Brain pericyte (primary cell): ENCODE data around the gene MTRR.
"Not testable (repeated sequence)": the region's sequence is repeated elsewhere in the genome, so short reads cannot be mapped to it uniquely, and the experiment has no call there.

Experiments used
- DNase-seq: peaks from one replicate; pipeline ENCODE4 v3.0.0-alpha.2; 2012; ENCODE audit warnings: low read depth, low spot score

The MTRR gene

DNA sequence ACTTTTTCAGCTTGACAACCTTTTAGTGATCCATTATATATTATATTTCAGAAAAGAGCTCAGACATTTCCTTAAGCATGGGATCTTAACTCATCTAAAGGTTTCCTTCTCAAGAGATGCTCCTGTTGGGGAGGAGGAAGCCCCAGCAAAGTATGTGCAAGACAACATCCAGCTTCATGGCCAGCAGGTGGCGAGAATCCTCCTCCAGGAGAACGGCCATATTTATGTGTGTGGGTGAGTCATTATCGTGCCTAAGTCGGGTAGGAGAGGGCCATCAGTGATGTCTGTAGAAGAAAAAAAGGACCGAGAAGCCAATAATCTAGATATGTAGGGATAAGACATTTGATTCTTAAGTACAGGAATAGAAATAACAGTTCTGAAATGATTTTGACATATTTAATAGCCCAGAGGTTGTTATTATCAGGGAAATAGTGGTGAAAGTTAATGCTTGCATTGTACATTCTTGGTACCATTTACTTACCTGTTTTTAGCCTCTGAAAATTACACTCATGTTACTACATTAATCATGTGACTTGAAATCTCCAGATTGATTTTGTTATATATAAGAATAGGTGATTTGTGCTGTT, 28.2 kb downstream of the MTRR start:
- DNase-seq, result no peak

GRCh38 chr5:7902201-7902600, 33.3 kb downstream of the MTRR start:
- no peak for DNase-seq

DNA sequence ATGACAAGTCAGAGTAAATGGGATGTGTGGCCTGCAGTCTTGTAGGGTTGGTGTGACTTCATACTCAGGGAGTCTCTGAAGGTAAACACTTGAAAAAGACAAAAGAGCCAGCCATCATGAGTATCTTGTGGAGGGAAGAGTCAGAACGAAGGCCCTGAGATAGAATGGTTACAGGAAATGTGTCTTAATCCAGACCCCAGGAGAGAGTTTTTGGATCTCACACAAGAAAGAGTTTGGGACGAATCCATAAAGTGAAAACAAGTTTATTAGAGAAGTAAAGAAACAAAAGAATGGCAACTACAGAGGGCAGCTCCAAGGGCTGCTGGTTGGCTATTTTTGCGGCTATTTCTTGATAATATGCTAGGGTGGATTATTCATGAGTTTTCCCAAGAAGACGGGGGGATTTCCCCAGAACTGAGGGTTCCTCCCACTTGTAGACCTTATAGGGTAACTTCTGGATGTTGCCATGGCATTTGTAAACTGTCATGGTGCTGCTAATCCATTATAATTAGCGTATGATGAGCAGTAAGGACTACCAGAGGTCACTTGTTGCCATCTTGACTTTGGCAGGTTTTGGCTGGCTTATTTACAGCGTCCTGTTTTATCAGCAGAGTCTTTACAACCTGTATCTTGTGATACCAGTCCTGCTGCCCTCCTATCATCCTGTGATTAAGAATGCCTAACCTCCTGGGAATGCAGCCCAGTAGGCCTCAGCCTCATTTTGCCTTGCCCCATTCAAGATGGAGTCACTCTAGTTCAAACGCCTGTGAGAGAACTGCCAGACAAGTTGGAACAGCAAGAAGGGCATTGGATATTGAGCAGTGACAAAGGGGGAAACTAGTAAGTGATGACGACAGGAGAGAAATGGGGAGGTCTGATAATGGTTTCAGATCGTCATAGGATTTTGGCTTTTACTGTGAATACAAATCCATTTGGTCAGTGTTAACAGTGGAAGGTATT, 34.0 kb downstream of the MTRR start:
- no peak for DNase-seq

DNA sequence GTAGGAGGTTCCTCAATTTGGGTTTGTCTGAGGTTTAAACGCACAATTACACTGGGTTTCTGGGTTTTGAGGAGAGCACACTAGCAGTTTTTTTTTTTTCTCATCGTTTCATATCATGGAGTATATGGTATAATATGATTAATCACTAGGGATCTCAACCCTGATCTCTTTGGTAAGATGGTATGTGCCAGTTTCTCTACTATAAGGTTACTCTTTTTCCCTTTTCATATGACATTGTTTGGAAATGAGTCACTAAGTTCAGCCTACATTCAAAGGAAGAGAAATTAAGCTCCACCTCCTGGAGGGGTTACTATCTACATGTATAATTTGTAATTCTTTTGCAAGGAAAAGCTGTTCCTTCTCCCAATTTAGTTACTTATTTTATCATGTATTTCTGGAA, 35.2 kb downstream of the MTRR start:
- no peak for DNase-seq

- DNase-seq, result no peak
Observed at GRCh38 chr5:7907612-7908011, 38.7 kb downstream of the MTRR start.

- no peak for DNase-seq
Observed at GRCh38 chr5:7908317-7908716, 39.4 kb downstream of the MTRR start.

GRCh38 chr5:7910738-7911428, 41.9 kb downstream of the MTRR start:
- no peak for DNase-seq

DNA sequence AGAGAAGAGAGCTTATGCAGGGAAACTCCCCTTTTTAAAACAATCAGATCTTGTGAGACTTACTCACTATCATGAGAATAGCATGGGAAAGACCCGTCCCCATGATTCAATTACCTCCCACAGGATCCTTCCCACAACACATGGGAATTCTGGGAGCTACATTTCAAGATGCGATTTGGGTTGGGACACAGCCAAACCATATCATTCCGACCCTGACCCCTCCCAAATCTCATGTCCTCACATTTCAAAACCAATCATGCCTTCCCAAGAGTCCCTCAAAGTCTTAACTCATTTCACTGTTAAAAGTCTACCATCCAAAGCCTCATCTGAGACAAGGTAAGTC, 42.5 kb downstream of the MTRR start:
- not testable (repeated sequence) for DNase-seq

DNA sequence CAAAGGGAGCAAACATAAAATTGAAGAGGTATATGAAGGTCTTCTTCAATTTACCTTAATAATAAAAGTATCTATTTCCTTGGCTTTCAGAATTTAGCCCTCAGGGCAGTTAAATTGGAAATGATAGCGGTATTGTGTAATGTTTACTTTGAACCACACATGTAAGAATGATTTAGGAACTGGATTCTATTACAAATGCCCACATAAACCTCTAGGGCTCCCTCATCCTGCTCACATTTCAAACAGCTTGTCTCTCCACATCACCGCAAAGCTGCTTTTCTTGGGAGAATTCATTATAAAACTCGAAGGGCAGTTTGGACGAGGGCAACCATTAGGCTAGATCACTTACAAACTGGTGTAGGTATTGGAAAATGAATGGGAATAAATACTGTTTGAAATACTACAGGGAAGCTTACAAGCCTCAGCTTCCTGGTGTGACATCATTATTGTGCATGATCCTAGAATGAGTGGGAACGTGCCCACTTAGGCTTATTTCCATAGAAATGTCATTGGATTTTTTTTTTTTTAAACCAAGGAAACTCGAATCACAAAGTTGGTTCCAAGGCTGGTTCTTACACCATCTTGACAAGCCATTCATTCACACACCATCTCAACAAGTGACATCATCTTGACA, 47.3 kb downstream of the MTRR start:
- no peak for DNase-seq

DNA sequence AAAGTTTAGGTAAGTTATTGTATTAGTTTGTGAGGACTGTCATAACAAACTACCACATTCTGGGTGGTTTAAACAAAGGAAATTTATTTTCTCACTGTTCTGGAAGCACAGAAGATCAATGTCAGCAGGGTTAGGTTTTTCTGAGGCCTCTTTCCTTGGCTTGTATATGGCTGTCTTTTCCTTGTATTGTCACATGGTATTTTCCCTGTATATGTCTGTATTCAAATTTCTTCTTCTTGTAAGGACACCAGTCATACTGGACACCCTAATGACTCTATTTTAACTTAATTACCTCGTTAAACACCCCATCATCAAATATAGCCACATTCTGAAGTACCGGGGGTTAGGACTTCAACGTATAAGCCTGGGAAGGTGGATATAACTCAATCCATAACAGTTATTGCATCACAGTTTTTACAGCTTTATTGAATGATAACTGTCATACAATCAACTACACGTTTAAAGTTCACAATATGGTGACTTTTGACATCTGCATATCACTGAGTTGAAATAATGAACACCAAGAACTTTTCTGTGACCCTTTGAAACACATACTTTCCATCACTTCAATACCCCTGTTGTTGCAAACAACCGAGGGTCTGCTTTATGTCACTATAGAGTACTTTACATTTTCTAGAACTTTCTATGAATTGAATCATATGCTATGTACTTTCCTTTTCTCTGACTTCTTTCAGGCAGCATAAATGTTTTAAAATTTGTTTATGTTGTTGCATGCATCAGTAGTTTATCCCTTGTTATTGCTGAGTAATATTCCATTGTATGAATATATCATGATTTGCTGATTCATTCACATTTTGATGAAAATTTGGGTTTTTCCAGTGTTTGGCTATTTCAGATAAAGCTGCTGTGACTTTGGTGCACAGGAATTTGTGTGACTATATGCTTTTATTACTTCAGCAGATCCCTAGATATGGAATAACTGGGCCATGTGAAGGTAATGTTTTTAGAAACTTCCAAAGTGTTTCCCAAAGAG, 48.5 kb downstream of the MTRR start:
- DNase-seq, result no peak

DNA sequence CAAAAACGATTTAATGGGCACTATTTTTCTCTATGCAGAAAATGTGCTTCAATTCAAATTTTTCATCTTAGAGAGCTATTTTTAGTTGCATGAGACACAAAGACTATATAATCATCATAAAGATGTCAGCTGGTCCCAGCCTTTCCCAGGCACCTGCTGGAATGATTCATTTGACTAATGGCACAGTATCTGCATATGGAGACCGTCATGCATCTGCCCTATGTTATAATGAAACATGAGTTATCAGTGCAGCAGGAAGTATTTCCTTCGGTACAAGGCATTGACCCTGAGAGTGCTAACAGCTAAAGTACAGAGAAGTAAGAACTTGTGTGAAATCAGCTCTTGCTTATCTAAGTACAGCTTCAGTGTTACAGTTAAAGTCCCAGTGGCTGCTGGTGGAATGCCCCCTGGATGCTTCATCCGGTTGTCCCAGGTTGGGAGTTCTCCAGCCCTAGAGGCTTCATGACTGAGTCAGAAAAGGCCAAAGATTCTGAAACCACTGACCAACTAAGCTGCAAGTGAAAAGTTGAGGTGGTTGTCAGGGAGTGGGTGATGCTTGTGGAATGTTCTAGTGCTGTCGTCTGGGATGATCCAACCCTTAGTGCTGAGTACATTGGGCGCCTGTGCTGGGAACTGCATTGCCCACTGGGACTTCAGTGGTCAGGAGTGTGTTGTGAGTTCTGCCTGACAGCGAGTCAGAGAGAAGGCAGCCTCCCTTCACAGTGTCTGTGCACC, 57.2 kb downstream of the MTRR start:
- no peak for DNase-seq

- no peak for DNase-seq
Observed at GRCh38 chr5:7926720-7927119, 57.8 kb downstream of the MTRR start.

- DNase-seq, result peak; percentile 6
Observed at GRCh38 chr5:7927466-7928375, 58.8 kb downstream of the MTRR start.

- DNase-seq, result peak; percentile 34
Observed at GRCh38 chr5:7930011-7930410, 61.1 kb downstream of the MTRR start.

GRCh38 chr5:7941692-7942091, 72.7 kb downstream of the MTRR start:
- DNase-seq, result no peak

- DNase-seq, result no peak
Observed at GRCh38 chr5:7947301-7947700, 78.4 kb downstream of the MTRR start.
